GM12878 (cell line): Measurements from ENCODE around the gene ESYT2. TPM values are rescaled to one million over a fixed set of nuclear protein-coding genes. Genes with fewer than 3 reads are reported as not detected.

ENCODE experiments used
- ATAC-seq: fragments of 200-7000 bp; cut with Tn5 transposase; 3 replicates; pipeline ENCODE4 v1.9.1; 2020; ENCODE audit warnings: mild to moderate bottlenecking, moderate library complexity
- BruUV-seq: library from RNA; stranded (reverse); fragments of 400-500 nt; replicated peaks from 2 replicates; lab custom pipeline; 2021; lab: Mats Ljungman, UMichigan
- CTCF ChIA-PET: fragments of 300-600 bp; sonication (Branson Sonifier 250); formaldehyde crosslinking; extraction: SDS; loops from one replicate; lab custom pipeline; 2021; ENCODE audit warnings: inconsistent platforms; lab: Yijun Ruan, JAX
- POLR2A ChIA-PET: fragments of 350-600 bp; formaldehyde crosslinking; extraction: SDS; loops from one replicate; lab custom pipeline; 2021; ENCODE audit warnings: inconsistent platforms; lab: Charles Lee
- RAD21 ChIA-PET: fragments of 300-600 bp; sonication (Branson Sonifier 250); formaldehyde crosslinking; loops from one replicate; lab custom pipeline; 2023; ENCODE audit warnings: antibody characterized with exemption; ENCODE audit not compliant: unreplicated experiment; lab: Charles Lee
- SMC1A ChIA-PET: fragments of 300-600 bp; sonication (Branson Sonifier 250); formaldehyde crosslinking; loops from one replicate; lab custom pipeline; 2023; ENCODE audit not compliant: unreplicated experiment, uncharacterized antibody; lab: Charles Lee
- DNase-seq: peaks from one replicate; pipeline ENCODE4 v3.0.0-alpha.2; 2011; ENCODE audit warnings: low read depth, low spot score
- FAIRE-seq: peaks from 3 replicates; lab custom pipeline; 2011; peaks lifted over from hg19 to GRCh38; lab: Jason Lieb, UNC
- H2AFZ ChIP-seq: 2 replicates; pipeline ENCODE4 v1.6.0; 2011; ENCODE audit warnings: low read depth, low read length, control low read depth; ENCODE audit not compliant: control insufficient read depth
- H3K27ac ChIP-seq: 2 replicates; pipeline ENCODE4 v1.5.1; 2011; ENCODE audit warnings: control low read depth; ENCODE audit not compliant: control insufficient read depth, insufficient read depth
- H3K27me3 ChIP-seq, 2 experiments: replicated peaks in 1 of 2; 2 replicates each; pipeline versions ENCODE4 v1.6.0 to v1.6.1; 2011; ENCODE audit warnings: low read length in 1 of 2; ENCODE audit not compliant: control insufficient read depth in 2 of 2, insufficient read depth in 2 of 2
- H3K36me3 ChIP-seq, 2 experiments: 2 replicates each; pipeline ENCODE4 v1.5.1; 2011; ENCODE audit warnings: low read length in 1 of 2; ENCODE audit not compliant: control insufficient read depth in 2 of 2, insufficient read depth in 2 of 2
- H3K4me1 ChIP-seq: 2 replicates; pipeline ENCODE4 v1.6.1; 2011; ENCODE audit warnings: mild to moderate bottlenecking, low read length, moderate library complexity, mixed read lengths; ENCODE audit not compliant: control insufficient read depth, insufficient read depth
- H3K4me2 ChIP-seq: 2 replicates; pipeline ENCODE4 v1.6.0; 2011; ENCODE audit warnings: control low read depth; ENCODE audit not compliant: control insufficient read depth, insufficient read depth
- H3K4me3 ChIP-seq: fragments of 200-600 bp; sonication (generic); 2 replicates; pipeline ENCODE4 v1.5.1; 2016
- H3K79me2 ChIP-seq: 2 replicates; pipeline ENCODE4 v1.6.0; 2011; ENCODE audit warnings: low read length; ENCODE audit not compliant: control insufficient read depth, insufficient read depth
- H3K9ac ChIP-seq: 2 replicates; pipeline ENCODE4 v1.8.0; 2011; ENCODE audit warnings: low read length, control low read depth, mixed read lengths; ENCODE audit not compliant: control insufficient read depth, insufficient read depth
- H3K9me3 ChIP-seq: replicated peaks from 3 replicates; pipeline ENCODE4 v1.5.1; 2011; ENCODE audit warnings: mild to moderate bottlenecking, low read length; ENCODE audit not compliant: control insufficient read depth, insufficient read depth
- H4K20me1 ChIP-seq: 2 replicates; pipeline ENCODE4 v1.6.0; 2011; ENCODE audit not compliant: control insufficient read depth, insufficient read depth
- BCL11A ChIP-seq: IDR thresholded peaks from 2 replicates; pipeline ENCODE4 v1.6.1; 2011; ENCODE audit warnings: low read depth, low read length
- GABPA ChIP-seq: IDR thresholded peaks from 2 replicates; pipeline ENCODE4 v1.6.1; 2014; ENCODE audit warnings: antibody characterized with exemption, low read depth, mild to moderate bottlenecking, inconsistent platforms
- HDAC2 ChIP-seq: fragments of 200-600 bp; sonication (generic); IDR thresholded peaks from 2 replicates; pipeline ENCODE4 v1.6.1; 2017
- NR2F1 ChIP-seq: fragments of 450-650 bp; conservative IDR thresholded peaks from 2 replicates; pipeline ENCODE4 v1.6.1; 2017; ENCODE audit warnings: mild to moderate bottlenecking
- SIX5 ChIP-seq: IDR thresholded peaks from 2 replicates; pipeline ENCODE4 v1.6.1; 2011; ENCODE audit warnings: mild to moderate bottlenecking, low read depth, low read length, moderate library complexity; ENCODE audit not compliant: severe bottlenecking
- SMAD1 ChIP-seq: fragments of 450-650 bp; IDR thresholded peaks from 2 replicates; pipeline ENCODE4 v1.6.1; 2018; ENCODE audit warnings: mild to moderate bottlenecking, low read depth; ENCODE audit not compliant: partially characterized antibody
- ZNF384 ChIP-seq: IDR thresholded peaks from 2 replicates; pipeline ENCODE4 v1.6.1; 2012; ENCODE audit warnings: low read depth, mild to moderate bottlenecking, low read length, improper control_type of control experiment, borderline replicate concordance
- WGBS: methylation state at CpG from one replicate; pipeline ENCODE4 v1.1.6; 2016; ENCODE audit warnings: low lambda C conversion rate; ENCODE audit not compliant: insufficient replicate concordance, insufficient coverage; ENCODE audit errors: missing lambda C conversion rate; 5-methylcytosine and 5-hydroxymethylcytosine counted together
- in situ Hi-C: fragments of 300-500 bp; cut with MboI; formaldehyde crosslinking; loops from 9 replicates; pipeline ENCODE4 v1.14.3; 2018; ENCODE audit warnings: mixed read lengths
- intact Hi-C: fragments of 100-400 bp; cut with micrococcal nuclease; formaldehyde crosslinking; loops from one replicate; pipeline ENCODE4 v1.14.2; 2022; ENCODE audit not compliant: unreplicated experiment
- polyA plus RNA-seq, 11 experiments: library from polyadenylated mRNA; depleted of rRNA in 4 of 11; unstranded in 6 of 11; stranded (reverse) in 5 of 11; fragments of >200 nt; fragmentation: Nextera tagmentation in 4 of 11; fragmentation: Illumina TruSeq in 1 of 11; extraction: Ambion mirVana in 4 of 11; extraction: Trizol in 1 of 11; gene quantifications; 1 replicate in 1 of 11; 2 replicates in 10 of 11; pipeline versions ENCODE4 v1.2.1 to v1.2.3, GENCODE V29; 2011 to 2016; ENCODE audit warnings: inconsistent platforms in 2 of 11, missing spikeins in 2 of 11, low read depth in 1 of 11
- total RNA-seq, 4 experiments: library from RNA; depleted of rRNA in 3 of 4; stranded (reverse); fragments of >200 nt in 3 of 4; fragmentation: Illumina TruSeq in 1 of 4; extraction: Trizol in 1 of 4; gene quantifications; 2 replicates each; pipeline versions ENCODE4 v1.2.1 to v1.2.3, GENCODE V29; 2013 to 2021
- TF ChIP-seq, protein P1 (sequence below): fragments of 450-650 bp; IDR thresholded peaks from 2 replicates; pipeline ENCODE4 v1.6.1; 2017; ENCODE audit warnings: antibody characterized with exemption, mild to moderate bottlenecking, moderate library complexity

ESYT2 gene
- total and polyA plus RNA-seq, 10 of the 15 experiments (the other 5 are each of a cell fraction or from before 2014, with no cell fraction given), result 1.9 to 44.6 (median 21.4) TPM

GRCh38 chr7:158743219-158743618 lies 86.1 kb downstream of the ESYT2 start:
- DNase-seq, result no peak
- H3K79me2 ChIP-seq, result no peaks in the 10 kb centered on the region
- ChIA-PET SMC1A (interaction anchor here (0.7 kb wide), 1 partner anchor 34 kb away, joined by 3 read pairs; no protein-coding TSS in a partner anchor), POLR2A (no interaction called here), CTCF (interaction anchor here (2.6 kb wide), 1 partner anchor 10 kb away, joined by 5 read pairs; no protein-coding TSS in a partner anchor), RAD21 (no interaction called here)
- H3K9me3 ChIP-seq, result no peaks in the 10 kb centered on the region
- TF ChIP-seq, protein P1, sequence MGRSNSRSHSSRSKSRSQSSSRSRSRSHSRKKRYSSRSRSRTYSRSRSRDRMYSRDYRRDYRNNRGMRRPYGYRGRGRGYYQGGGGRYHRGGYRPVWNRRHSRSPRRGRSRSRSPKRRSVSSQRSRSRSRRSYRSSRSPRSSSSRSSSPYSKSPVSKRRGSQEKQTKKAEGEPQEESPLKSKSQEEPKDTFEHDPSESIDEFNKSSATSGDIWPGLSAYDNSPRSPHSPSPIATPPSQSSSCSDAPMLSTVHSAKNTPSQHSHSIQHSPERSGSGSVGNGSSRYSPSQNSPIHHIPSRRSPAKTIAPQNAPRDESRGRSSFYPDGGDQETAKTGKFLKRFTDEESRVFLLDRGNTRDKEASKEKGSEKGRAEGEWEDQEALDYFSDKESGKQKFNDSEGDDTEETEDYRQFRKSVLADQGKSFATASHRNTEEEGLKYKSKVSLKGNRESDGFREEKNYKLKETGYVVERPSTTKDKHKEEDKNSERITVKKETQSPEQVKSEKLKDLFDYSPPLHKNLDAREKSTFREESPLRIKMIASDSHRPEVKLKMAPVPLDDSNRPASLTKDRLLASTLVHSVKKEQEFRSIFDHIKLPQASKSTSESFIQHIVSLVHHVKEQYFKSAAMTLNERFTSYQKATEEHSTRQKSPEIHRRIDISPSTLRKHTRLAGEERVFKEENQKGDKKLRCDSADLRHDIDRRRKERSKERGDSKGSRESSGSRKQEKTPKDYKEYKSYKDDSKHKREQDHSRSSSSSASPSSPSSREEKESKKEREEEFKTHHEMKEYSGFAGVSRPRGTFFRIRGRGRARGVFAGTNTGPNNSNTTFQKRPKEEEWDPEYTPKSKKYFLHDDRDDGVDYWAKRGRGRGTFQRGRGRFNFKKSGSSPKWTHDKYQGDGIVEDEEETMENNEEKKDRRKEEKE, result no peak
- no peak for TF ChIP-seq SIX5
- TF ChIP-seq SMAD1, result no peak
- no peak for TF ChIP-seq ZNF384
- TF ChIP-seq GABPA, result no peak
- no peak for TF ChIP-seq NR2F1
- no peak for TF ChIP-seq HDAC2
- TF ChIP-seq BCL11A, result no peak
- peaks cover 14 to 18% of the 10 kb centered on the region in 2 experiments; a peak in 3 of 4 replicates for H3K36me3 ChIP-seq
- WGBS, result 98% methylated on average over 17 of the region's 17 CpGs
- no peaks in the 10 kb centered on the region for H4K20me1 ChIP-seq
- no TSS peak for BruUV-seq
- no peak overlapping the region for H3K4me2 ChIP-seq
- H3K27ac ChIP-seq, result no peak overlapping the region
- intact Hi-C loops, result no loop called here
- no peak for ATAC-seq
- H2AFZ ChIP-seq, result no peak overlapping the region
- H3K4me1 ChIP-seq, result no peaks in the 10 kb centered on the region
- H3K9ac ChIP-seq, result no peak overlapping the region
- no peaks in the 10 kb centered on the region for H3K27me3 ChIP-seq
- no peak for FAIRE-seq
- in situ Hi-C loops, result no loop called here
- H3K4me3 ChIP-seq, result no peak overlapping the region
